Activated CD4-positive, alpha-beta T cell treated with anti-CD3 and anti-CD28 coated beads, Interleukin-2, amount 50 U/mL, for 4 hours (primary cell): ENCODE measurements around the gene GASK1B.

Experiments used
- DNase-seq, 2 experiments: peaks; one replicate each; pipeline ENCODE4 v3.0.0-alpha.2; 2020

GASK1B gene

DNA sequence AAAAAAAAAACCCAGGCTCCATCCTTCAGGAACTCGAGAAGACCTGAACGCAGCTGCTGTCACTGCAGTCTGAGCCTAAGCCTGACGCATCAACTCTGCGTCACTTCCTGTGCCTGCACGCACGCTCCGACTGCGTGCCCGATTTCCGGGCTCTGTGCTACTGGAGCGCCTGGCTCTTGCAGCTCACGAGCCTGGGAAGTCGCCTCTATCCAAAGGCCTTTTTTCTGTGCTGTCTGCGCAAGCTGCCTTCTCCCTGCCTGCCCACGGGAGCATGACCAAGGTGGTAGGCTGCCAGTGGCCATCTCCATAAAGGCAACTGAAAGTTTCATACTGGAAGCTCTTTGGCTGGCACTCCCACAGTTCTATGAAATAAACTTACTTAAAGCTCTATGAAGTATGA is 9.9 kb upstream of the GASK1B start:
- no peak for DNase-seq

- no peak for DNase-seq
These were observed 9.1 kb upstream of the GASK1B start for GRCh38 chr4:158181906-158182305.

GRCh38 chr4:158179465-158179864 is 6.6 kb upstream of the GASK1B start:
- DNase-seq = no peak

- DNase-seq = no peak
These were observed 4.0 kb upstream of the GASK1B start for GRCh38 chr4:158176776-158177175.

DNA sequence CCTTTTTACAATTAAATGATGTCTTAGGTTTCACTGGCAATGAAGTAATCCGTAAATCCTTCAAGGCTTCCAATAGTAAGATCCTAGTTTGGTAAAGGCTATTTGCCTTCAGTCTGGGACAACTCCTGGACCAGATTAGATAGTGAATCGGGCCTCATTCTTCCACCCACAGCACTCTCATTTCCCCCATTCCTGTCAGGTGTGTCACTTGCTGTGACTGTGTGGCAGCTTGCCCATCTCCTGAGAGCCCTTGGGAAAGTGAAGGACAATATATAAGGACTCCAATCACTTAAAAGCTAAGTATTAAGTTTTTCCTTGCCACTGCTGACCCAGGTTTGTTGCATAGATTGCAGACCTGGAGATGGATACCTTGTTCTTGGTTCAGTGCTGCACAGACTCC is 3.3 kb upstream of the GASK1B start:
- no peak for DNase-seq

DNA sequence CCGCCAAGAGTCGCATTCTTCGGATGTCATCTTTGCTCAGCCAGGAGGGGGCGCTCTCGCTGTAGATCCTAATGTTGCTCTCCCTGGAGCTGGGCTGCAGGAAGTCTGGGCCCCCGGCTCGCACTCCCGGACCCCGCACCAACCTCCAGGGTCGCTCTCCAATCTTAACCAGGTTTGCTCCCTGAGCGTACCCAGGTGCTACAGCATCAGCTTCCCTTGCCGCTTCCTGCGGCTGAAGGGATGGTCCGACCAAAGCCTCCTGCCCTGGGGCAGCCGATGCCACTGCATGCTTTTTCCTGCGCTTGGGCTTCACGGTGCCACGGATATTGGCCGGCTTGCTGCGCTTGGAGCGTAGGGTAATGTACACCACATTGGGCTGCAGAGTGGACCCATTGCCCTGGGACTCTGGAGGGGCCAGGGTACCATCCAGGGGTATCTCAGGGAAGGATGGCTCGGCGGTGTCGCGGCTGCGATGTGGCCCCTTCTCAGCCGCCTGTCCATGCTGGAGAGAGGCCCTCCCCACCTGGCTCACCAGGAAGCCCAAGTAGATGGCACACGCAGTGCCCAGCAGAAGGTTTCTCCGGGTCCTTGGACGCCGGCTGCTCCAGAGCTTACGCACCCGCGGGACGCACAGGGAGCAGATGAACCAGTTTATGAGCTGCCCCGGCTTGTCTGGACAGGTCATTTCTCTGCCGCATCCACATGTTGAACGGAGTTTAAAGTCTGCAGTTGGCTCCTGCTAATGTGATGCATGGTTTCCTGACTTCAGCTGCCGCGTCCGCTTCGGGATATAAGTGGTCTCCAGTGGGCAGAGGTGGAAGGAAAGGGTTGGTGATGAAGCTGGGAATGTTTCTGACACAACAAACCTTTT is 1.9 kb downstream of the GASK1B start:
- DNase-seq = no peak

DNA sequence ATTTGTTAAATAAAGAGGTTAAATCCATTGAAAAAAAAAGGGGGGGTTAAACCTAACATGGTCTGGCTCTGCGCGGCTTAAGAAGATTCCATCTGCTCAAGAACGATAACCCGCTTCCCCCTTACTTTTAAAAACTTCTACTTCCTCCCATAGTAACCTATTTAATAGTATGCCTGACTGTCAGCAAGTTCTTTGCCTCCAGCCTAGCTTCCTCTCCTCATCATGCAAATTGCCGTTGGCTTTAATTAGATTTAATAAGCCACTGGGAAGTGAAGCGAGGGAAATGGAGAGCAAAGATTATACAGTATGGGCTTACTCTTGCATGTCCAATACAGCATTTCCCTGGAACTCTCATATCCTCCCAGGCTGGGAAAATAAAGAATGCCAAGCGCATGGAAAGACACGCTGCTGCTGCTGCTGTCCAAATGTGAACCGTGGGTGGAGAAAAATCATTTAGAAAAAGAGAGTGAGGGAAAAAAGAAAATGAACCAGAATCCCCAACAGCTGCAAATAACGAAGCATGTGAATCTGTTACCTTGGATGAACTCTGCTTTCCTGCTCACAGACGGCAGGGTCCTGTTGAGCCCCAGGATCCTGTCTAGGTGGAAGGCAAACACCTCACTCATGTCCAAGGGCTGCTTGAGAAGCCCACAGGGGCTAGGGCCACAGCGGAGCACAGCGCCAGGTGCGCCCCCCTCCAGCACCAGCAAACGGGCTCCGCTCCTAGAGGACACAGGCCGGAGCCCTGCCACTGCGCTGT is 2.7 kb downstream of the GASK1B start:
- no peak for DNase-seq

DNA sequence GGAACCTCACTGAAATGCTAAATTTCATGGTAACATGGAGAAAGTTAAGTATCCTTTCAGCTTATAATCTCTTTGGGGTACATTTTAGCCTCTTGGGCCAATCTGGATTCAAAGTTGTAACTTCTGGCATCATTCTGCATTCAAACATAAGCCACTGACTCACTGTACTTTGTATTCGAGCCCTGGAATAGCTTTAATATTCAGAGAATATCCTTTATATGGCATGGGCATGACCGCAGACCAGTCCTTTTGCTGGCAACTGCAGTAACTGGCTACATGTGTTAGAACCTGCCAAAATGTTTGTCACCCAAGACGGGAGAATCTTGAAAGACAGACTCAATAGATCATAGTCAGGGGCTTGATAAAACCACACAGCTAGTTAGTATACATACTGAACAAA is 3.3 kb downstream of the GASK1B start:
- DNase-seq = no peak

DNA sequence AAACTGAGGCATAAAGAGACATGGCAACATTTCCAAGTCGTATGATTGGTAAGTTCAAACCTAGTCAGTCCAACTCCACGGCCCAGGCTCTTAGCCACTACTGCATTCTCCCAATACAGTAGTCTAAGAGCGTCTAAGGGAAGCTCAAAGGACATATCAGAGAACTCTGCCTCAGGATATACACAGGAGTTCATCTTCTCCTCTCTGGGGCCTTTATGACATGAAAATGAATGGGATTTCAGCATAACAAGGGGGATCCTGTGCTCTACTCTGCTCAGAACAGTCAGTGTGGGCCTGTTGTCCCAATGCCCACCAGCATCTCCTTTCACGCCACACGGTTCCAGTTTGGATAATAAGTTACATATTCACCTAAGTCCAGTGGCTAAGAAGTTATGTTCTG is 4.2 kb downstream of the GASK1B start:
- no peak for DNase-seq

DNA sequence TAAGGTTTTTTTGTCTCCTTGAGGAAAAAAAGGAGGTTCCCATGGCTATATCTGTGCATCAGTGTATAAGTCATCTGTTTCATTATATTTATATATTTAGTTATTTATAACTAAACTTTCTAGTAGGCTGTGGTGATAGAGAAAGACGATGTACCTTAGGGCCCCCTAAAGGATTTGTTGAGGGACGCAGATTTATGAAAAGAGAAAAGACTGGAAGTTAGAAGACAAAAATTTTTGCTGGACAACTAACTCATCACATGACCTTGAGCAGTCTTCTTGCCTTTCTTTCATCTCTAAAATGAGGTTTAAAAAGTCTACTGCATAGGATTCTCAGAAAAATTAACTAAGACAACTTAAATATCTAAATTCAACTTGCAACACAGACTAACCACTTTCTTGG is 6.1 kb downstream of the GASK1B start:
- DNase-seq = no peak

- no peak for DNase-seq
These were observed 8.0 kb downstream of the GASK1B start for GRCh38 chr4:158164768-158165213.

GRCh38 chr4:158163941-158164767 is 8.7 kb downstream of the GASK1B start:
- no peak for DNase-seq

- no peak for DNase-seq
These were observed 10.2 kb downstream of the GASK1B start for GRCh38 chr4:158162631-158163030.

DNA sequence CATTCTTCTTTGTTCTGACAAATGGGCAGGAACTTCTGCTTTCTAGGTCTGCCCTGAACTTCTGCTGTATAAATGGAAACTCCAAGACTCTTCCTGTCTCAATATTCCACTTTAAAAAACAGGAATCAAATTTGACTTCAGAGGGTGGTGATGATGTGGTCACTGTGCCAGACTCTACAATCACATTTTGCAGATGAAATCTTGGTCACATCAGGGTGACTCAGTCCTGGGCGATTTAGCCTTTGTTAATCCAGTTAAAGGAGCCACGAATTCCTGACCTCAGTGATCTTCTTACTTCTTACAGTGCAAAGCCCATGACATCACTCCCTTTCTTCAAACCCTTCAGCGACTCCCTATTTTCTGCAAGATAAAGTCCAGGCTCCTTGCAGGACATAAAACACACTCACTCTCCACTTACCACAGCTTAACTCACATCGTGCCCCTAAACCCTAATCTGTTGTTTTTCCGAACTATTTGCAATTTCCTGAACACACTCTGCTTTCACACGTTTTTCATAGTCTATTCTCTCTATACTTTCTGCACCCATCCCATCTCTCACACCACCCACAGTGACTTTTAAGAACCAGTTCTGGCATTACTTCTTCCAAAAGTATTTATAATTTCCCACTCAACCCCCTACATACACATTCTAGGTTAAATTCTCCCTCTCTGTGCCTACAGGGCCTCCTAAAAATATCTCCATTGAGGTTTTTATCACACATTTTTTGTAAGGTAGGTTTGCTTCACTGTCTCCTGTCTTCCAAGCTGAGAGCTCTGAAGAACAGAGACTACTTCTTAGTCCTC is 11.1 kb downstream of the GASK1B start:
- DNase-seq = no peak

- no peak for DNase-seq
These were observed 13.1 kb downstream of the GASK1B start for GRCh38 chr4:158159718-158160094.

GRCh38 chr4:158159054-158159717 is 13.6 kb downstream of the GASK1B start:
- DNase-seq = no peak

DNA sequence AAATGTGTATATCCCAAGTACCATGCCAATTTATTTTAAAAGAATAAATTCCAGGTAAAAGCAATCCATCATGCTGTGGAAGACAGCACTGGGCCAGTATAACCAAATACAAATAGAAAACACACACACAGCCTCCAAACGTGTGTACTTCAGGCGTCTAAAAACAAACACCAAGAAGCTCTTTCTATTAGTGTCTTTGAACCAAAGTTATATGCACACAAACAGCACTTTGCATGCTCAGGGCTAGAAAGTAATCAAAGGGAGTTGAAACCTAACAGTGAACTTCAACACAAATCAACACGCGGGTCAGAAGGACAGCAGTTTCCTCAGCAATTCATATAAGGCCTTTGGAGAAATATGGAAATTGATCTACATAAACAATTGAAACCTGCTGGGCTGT is 15.4 kb downstream of the GASK1B start:
- no peak for DNase-seq

- DNase-seq = no peak
These were observed 17.0 kb downstream of the GASK1B start for GRCh38 chr4:158155656-158156356.

DNA sequence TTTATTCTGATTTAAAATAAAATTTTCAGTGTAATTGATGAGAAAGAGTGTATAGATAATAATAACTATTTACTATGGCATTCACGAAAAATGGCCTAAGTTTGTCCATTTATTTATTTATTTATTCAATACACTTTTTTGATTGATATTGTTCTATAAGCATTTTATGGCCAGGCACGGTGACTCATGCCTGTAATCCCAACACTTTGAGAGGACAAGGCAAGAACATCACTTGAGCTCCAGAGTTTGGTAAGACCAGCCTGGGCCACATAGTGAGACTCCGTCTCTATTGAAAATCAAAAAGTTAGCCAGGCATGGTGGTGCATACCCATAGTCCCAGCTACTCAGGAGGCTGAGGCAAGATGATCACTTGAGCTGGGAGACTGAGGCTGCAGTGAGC is 25.7 kb downstream of the GASK1B start:
- no peak for DNase-seq

GRCh38 chr4:158146736-158147135 is 26.1 kb downstream of the GASK1B start:
- no peak for DNase-seq

DNA sequence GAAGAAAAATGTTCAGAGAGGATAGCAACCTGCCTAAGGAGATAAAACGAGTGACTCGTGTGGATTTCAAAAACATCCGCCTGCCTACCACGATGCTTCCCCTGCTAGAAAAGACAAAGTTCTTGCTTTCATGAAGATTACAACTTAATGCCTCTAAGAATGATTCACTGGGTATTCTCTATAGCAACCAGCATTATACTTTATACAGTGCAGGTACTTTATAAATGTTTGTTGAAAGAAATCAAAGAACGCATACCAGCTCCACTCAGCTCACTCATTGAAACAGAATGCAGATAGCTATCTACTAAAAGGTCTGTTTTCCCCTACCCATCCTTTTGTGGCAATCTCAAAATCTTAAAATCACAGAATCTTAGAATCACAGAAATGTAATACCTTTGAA is 33.7 kb downstream of the GASK1B start:
- no peak for DNase-seq
